Measurements from ENCODE around the gene SLC35C1. TPM values are rescaled to one million over a fixed set of nuclear protein-coding genes. Genes with fewer than 3 reads are reported as not detected.
A peak's percentile ranks its signal among the peaks of the same experiment; 100 is the strongest.

SLC35C1 gene
- total and polyA plus RNA-seq, 2 of the 13 experiments (the other 11 are each of a cell fraction or from before 2014, with no cell fraction given) = 2.9 to 7.0 TPM

DNA sequence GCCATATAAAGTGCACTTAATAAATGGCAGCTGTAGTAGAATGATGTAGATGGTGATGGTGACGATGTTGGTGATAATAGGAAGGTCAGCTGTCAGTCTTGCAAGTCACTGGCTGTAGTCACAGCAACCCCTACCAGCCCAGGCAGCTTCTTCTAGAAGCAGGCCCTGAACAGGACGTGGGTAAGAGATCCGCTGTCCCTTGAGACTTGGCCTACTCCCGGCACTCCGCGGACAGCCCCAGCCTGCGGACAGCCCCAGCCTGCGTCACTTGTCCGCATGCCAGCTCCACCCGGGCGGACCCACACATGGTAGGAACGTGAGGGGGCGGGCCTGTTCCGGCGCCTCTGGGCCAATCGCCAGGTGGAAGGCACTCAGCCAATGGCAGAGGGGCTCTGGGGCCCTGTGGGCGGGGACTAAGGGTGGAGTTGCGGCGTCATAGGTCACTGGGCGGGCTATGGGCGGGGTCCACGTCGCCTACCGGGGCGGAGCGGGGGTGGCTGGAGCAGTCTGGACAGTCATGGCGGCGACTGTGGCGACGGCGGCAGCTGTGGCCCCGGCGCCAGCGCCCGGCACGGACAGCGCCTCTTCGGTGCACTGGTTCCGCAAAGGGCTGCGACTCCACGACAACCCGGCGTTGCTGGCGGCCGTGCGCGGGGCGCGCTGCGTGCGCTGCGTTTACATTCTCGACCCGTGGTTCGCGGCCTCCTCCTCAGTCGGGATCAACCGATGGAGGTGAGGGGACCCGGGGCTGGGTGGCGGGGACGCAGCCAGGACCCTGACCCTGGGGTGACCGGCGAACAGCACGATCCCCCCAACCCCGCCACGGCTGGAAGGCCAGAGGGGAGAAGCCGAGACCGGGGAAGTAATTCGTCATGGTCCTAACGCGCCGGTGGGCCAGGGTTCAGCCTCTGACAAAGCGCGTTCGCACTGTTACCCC, 42.3 kb downstream of the SLC35C1 start, which contains the start of gene CRY2 (continued):
- TF ChIP-seq, protein P1, sequence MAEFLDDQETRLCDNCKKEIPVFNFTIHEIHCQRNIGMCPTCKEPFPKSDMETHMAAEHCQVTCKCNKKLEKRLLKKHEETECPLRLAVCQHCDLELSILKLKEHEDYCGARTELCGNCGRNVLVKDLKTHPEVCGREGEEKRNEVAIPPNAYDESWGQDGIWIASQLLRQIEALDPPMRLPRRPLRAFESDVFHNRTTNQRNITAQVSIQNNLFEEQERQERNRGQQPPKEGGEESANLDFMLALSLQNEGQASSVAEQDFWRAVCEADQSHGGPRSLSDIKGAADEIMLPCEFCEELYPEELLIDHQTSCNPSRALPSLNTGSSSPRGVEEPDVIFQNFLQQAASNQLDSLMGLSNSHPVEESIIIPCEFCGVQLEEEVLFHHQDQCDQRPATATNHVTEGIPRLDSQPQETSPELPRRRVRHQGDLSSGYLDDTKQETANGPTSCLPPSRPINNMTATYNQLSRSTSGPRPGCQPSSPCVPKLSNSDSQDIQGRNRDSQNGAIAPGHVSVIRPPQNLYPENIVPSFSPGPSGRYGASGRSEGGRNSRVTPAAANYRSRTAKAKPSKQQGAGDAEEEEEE (CRISPR knock-in tag; IDR thresholded peaks at IDR 0.05; ENCODE audit: borderline replicate concordance) = no peak
- peak; percentile 32; the same call in 1 of the 2 replicates for TF ChIP-seq ATF7-NPFF (CRISPR knock-in tag; IDR thresholded peaks at IDR 0.05; ENCODE audit: low read depth)
- TF ChIP-seq, protein P2, sequence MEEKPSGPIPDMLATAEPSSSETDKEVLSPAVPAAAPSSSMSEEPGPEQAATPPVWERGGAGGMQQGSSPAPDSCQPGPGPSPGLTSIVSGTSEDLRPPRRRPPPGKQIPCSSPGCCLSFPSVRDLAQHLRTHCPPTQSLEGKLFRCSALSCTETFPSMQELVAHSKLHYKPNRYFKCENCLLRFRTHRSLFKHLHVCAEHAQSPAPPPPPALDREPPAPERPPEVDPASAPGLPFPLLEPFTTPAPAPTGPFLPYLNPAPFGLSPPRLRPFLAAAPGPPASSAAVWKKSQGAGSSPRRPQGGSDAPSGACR (CRISPR knock-in tag; IDR thresholded peaks at IDR 0.05) = peak; percentile 89; the same call in 1 of the 2 replicates
- TF ChIP-seq ZFY (CRISPR knock-in tag; IDR thresholded peaks at IDR 0.05) = peak; percentile 91
- TF ChIP-seq PTBP1 (IDR thresholded peaks at IDR 0.05; ENCODE audit: low read depth, low read length, poor library complexity, severe bottlenecking) = no peak
- peak; percentile 81 for TF ChIP-seq HOXA3 (CRISPR knock-in tag; IDR thresholded peaks at IDR 0.05)
- TF ChIP-seq XRCC5 (optimal IDR thresholded peaks at IDR 0.05; ENCODE audit: low read length) = peak; percentile 17
- TF ChIP-seq ZFX (CRISPR knock-in tag; IDR thresholded peaks at IDR 0.05; ENCODE audit: low read depth) = peak; percentile 96
- peak; percentile 69 for TF ChIP-seq TEAD3 (CRISPR knock-in tag; optimal IDR thresholded peaks at IDR 0.05; ENCODE audit: borderline replicate concordance)
- no peak; the same call in 1 of the 2 replicates for TF ChIP-seq ZNF724P (CRISPR knock-in tag; IDR thresholded peaks at IDR 0.05; ENCODE audit: borderline replicate concordance)
- peak; percentile 42 for TF ChIP-seq SKI (IDR thresholded peaks at IDR 0.05; ENCODE audit: partially characterized antibody)
- no peak for TF ChIP-seq ZNF577 (CRISPR knock-in tag; IDR thresholded peaks at IDR 0.05; ENCODE audit: borderline replicate concordance, low read depth)
- peak; percentile 92 for TF ChIP-seq PHF8 (CRISPR knock-in tag; IDR thresholded peaks at IDR 0.05)
- peak; percentile 64 for TF ChIP-seq NKX3-1 (CRISPR knock-in tag; IDR thresholded peaks at IDR 0.05)
- TF ChIP-seq, protein P3, sequence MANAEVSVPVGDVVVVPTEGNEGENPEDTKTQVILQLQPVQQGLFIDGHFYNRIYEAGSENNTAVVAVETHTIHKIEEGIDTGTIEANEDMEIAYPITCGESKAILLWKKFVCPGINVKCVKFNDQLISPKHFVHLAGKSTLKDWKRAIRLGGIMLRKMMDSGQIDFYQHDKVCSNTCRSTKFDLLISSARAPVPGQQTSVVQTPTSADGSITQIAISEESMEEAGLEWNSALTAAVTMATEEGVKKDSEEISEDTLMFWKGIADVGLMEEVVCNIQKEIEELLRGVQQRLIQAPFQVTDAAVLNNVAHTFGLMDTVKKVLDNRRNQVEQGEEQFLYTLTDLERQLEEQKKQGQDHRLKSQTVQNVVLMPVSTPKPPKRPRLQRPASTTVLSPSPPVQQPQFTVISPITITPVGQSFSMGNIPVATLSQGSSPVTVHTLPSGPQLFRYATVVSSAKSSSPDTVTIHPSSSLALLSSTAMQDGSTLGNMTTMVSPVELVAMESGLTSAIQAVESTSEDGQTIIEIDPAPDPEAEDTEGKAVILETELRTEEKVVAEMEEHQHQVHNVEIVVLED (CRISPR knock-in tag; IDR thresholded peaks at IDR 0.05; ENCODE audit: borderline replicate concordance) = peak; percentile 64
- TF ChIP-seq, protein P4, sequence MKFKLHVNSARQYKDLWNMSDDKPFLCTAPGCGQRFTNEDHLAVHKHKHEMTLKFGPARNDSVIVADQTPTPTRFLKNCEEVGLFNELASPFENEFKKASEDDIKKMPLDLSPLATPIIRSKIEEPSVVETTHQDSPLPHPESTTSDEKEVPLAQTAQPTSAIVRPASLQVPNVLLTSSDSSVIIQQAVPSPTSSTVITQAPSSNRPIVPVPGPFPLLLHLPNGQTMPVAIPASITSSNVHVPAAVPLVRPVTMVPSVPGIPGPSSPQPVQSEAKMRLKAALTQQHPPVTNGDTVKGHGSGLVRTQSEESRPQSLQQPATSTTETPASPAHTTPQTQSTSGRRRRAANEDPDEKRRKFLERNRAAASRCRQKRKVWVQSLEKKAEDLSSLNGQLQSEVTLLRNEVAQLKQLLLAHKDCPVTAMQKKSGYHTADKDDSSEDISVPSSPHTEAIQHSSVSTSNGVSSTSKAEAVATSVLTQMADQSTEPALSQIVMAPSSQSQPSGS (CRISPR knock-in tag; IDR thresholded peaks at IDR 0.05) = peak; percentile 38; the same call in 1 of the 2 replicates
- peak; percentile 13 for TF ChIP-seq ZEB1 (IDR thresholded peaks at IDR 0.05; ENCODE audit: insufficient replicate concordance, low read depth)
- no peak; the same call in 1 of the 2 replicates for TF ChIP-seq ZMYM3 (CRISPR knock-in tag; IDR thresholded peaks at IDR 0.05)
- no peak for TF ChIP-seq CAMTA2 (CRISPR knock-in tag; IDR thresholded peaks at IDR 0.05; ENCODE audit: borderline replicate concordance)

Data from HepG2 (cell line).